SK-N-SH treated with all-trans-retinoic acid at 6 μM for 48 hours (cell line): ENCODE measurements around the gene ZC3H8.

Experiments used
- ATAC-seq: fragments of 200-7000 bp; cut with Tn5 transposase; 3 replicates; pipeline ENCODE4 v1.9.1; 2020; ENCODE audit warnings: mild to moderate bottlenecking, moderate library complexity
- ARNTL ChIP-seq: fragments of 450-650 bp; formaldehyde crosslinking; IDR thresholded peaks from 2 replicates; pipeline ENCODE4 v1.5.0; 2020; ENCODE audit warnings: low read depth, mild to moderate bottlenecking, moderate library complexity, borderline replicate concordance
- BACH2 ChIP-seq: fragments of 250-450 bp; sonication (Bioruptor Pico); IDR thresholded peaks from 2 replicates; pipeline ENCODE4 v1.9.0; 2021; ENCODE audit warnings: mild to moderate bottlenecking, borderline replicate concordance
- CREB5 ChIP-seq: fragments of 250-450 bp; sonication (Bioruptor Pico); IDR thresholded peaks from 2 replicates; pipeline ENCODE4 v1.5.1; 2020; ENCODE audit warnings: low read depth, mild to moderate bottlenecking, moderate library complexity
- CSDC2 ChIP-seq: fragments of 250-450 bp; sonication (Bioruptor Pico); IDR thresholded peaks from 2 replicates; pipeline ENCODE4 v1.5.0; 2020; ENCODE audit warnings: mild to moderate bottlenecking, moderate library complexity
- CSRNP3 ChIP-seq: fragments of 250-450 bp; sonication (Bioruptor Pico); IDR thresholded peaks from 2 replicates; pipeline ENCODE4 v1.5.1; 2021; ENCODE audit warnings: mild to moderate bottlenecking, moderate library complexity
- ESRRG ChIP-seq: fragments of 250-450 bp; sonication (Bioruptor Pico); IDR thresholded peaks from 2 replicates; pipeline ENCODE4 v1.6.1; 2021; ENCODE audit warnings: mild to moderate bottlenecking
- GLIS3 ChIP-seq: fragments of 250-450 bp; sonication (Bioruptor Pico); IDR thresholded peaks from 2 replicates; pipeline ENCODE4 v1.5.0; 2020; ENCODE audit warnings: mild to moderate bottlenecking, moderate library complexity
- ISL1 ChIP-seq: fragments of 250-450 bp; sonication (Bioruptor Pico); IDR thresholded peaks from 2 replicates; pipeline ENCODE4 v2.1.2; 2022; ENCODE audit warnings: mild to moderate bottlenecking, moderate library complexity
- OSR1 ChIP-seq: fragments of 250-450 bp; sonication (Bioruptor Pico); IDR thresholded peaks from 2 replicates; pipeline ENCODE4 v1.8.0; 2022; ENCODE audit warnings: moderate library complexity, mild to moderate bottlenecking, inconsistent platforms
- PATZ1 ChIP-seq: fragments of 250-450 bp; sonication (Bioruptor Pico); IDR thresholded peaks from 2 replicates; pipeline ENCODE4 v1.8.0; 2020; ENCODE audit warnings: mild to moderate bottlenecking, moderate library complexity, borderline replicate concordance
- PPARA ChIP-seq: fragments of 250-450 bp; sonication (Bioruptor Pico); IDR thresholded peaks from 2 replicates; pipeline ENCODE4 v1.5.0; 2020; ENCODE audit warnings: mild to moderate bottlenecking, borderline replicate concordance
- RARB ChIP-seq: fragments of 250-450 bp; sonication (Bioruptor Pico); IDR thresholded peaks from 2 replicates; pipeline ENCODE4 v1.8.0; 2021; ENCODE audit warnings: mild to moderate bottlenecking, moderate library complexity
- SNAI2 ChIP-seq: fragments of 250-450 bp; sonication (Bioruptor Pico); IDR thresholded peaks from 2 replicates; pipeline ENCODE4 v1.5.0; 2020; ENCODE audit warnings: mild to moderate bottlenecking, moderate library complexity
- TCF4 ChIP-seq: fragments of 250-450 bp; sonication (Bioruptor Pico); IDR thresholded peaks from 2 replicates; pipeline ENCODE4 v1.8.0; 2021; ENCODE audit warnings: mild to moderate bottlenecking, moderate library complexity, borderline replicate concordance
- TOX ChIP-seq: fragments of 250-450 bp; sonication (Bioruptor Pico); IDR thresholded peaks from 2 replicates; pipeline ENCODE4 v1.8.0; 2021; ENCODE audit warnings: mild to moderate bottlenecking, moderate library complexity, borderline replicate concordance
- TSHZ2 ChIP-seq: fragments of 250-450 bp; sonication (Bioruptor Pico); IDR thresholded peaks from 2 replicates; pipeline ENCODE4 v1.5.0; 2020; ENCODE audit warnings: mild to moderate bottlenecking, moderate library complexity
- ZC3H10 ChIP-seq: fragments of 250-450 bp; sonication (Bioruptor Pico); IDR thresholded peaks from 2 replicates; pipeline ENCODE4 v1.5.1; 2021; ENCODE audit warnings: mild to moderate bottlenecking, moderate library complexity
- ZFP3 ChIP-seq: fragments of 250-450 bp; sonication (Bioruptor Pico); IDR thresholded peaks from 2 replicates; pipeline ENCODE4 v1.5.0; 2020; ENCODE audit warnings: mild to moderate bottlenecking, moderate library complexity
- ZNF565 ChIP-seq: fragments of 450-650 bp; formaldehyde crosslinking; conservative IDR thresholded peaks from 2 replicates; pipeline ENCODE4 v1.5.0; 2020; ENCODE audit warnings: low read depth, mild to moderate bottlenecking, moderate library complexity
- ZNF70 ChIP-seq: fragments of 450-650 bp; formaldehyde crosslinking; IDR thresholded peaks from 2 replicates; pipeline ENCODE4 v1.5.0; 2020; ENCODE audit warnings: mild to moderate bottlenecking, moderate library complexity
- ZNF8 ChIP-seq: fragments of 450-650 bp; formaldehyde crosslinking; IDR thresholded peaks from 2 replicates; pipeline ENCODE4 v1.5.0; 2020; ENCODE audit warnings: mild to moderate bottlenecking, moderate library complexity

Gene ZC3H8

DNA sequence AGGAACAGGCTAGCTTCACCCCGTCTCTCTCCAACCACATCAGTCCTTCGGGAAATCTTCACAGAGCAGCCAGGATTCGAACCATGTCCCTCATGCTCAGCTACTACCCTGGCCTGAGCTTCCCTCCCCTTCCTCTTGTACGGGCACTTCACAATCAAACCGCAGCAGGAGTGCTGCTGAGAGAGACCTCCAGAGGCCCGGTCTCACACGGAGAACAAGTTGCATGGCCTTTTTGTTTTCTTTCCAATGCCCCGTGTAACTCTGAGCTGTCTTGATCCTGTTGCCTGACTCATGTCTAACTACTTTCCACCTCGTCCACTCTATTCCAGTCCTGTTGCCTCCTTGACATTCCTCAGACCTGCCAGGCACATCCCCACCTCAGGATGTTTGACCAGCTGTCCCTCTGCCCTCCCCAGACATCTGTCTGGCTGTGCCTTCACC is 91.3 kb downstream of the ZC3H8 start (continued):
- TF ChIP-seq PATZ1 (CRISPR knock-in tag) (no peak), PPARA (no peak), OSR1 (no peak), ZFP3 (CRISPR knock-in tag) (no peak), CSRNP3 (CRISPR knock-in tag) (no peak), ZC3H10 (CRISPR knock-in tag) (no peak), CREB5 (no peak), GLIS3 (CRISPR knock-in tag) (no peak), BACH2 (CRISPR knock-in tag) (no peak), CSDC2 (CRISPR knock-in tag) (no peak), ARNTL (CRISPR knock-in tag) (no peak)

- no peak for TF ChIP-seq TSHZ2 (CRISPR knock-in tag)
- TF ChIP-seq ZNF565 (CRISPR knock-in tag), result no peak
- no peak for TF ChIP-seq CREB5
- TF ChIP-seq OSR1, result no peak
- TF ChIP-seq ARNTL (CRISPR knock-in tag), result no peak
- TF ChIP-seq TCF4, result no peak
- TF ChIP-seq SNAI2 (CRISPR knock-in tag), result no peak
- no peak for TF ChIP-seq ZNF70 (CRISPR knock-in tag)
- no peak for TF ChIP-seq ISL1 (CRISPR knock-in tag)
- no peak for TF ChIP-seq ZFP3 (CRISPR knock-in tag)
- no peak for TF ChIP-seq ESRRG (CRISPR knock-in tag)
- TF ChIP-seq PATZ1 (CRISPR knock-in tag), result no peak
- TF ChIP-seq, all 23 proteins: peak for 0
- no peak for ATAC-seq
Measured at GRCh38 chr2:112162956-112163355, 91.9 kb downstream of the ZC3H8 start.

DNA sequence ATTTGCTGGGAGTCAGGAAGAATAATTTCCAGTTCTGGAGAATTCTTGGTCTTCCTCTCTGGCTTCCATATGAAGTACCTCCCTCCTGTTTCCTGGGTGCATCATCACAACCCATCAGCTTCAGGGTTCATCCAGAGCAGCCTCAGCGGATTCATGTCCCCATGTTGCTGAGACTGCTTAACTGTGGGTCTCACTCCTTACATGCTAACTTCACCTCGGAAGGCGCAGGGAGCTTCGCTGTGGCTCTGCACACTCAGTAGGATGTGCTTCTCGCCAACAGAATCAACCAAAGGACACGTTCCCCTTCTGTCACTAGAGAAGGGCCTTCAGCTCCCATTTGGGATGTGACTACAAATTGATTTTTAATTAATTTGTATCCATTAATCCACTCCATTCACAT is 92.5 kb downstream of the ZC3H8 start:
- no peak for TF ChIP-seq ZNF8 (CRISPR knock-in tag)
- TF ChIP-seq ZNF70 (CRISPR knock-in tag), result no peak
- TF ChIP-seq OSR1, result no peak
- TF ChIP-seq BACH2 (CRISPR knock-in tag), result no peak
- no peak for TF ChIP-seq TCF4
- TF ChIP-seq TOX (CRISPR knock-in tag), result no peak
- TF ChIP-seq CREB5, result no peak
- TF ChIP-seq TSHZ2 (CRISPR knock-in tag), result no peak
- TF ChIP-seq ZNF565 (CRISPR knock-in tag), result no peak
- TF ChIP-seq GLIS3 (CRISPR knock-in tag), result no peak
- no peak for TF ChIP-seq PPARA
- no peak for TF ChIP-seq ARNTL (CRISPR knock-in tag)
- TF ChIP-seq ISL1 (CRISPR knock-in tag), result no peak
- TF ChIP-seq CSDC2 (CRISPR knock-in tag), result no peak
- TF ChIP-seq RARB, result no peak
- ATAC-seq, result no peak
